NCI-H1930 (cell line): ENCODE results near the gene CUL1.

ENCODE experiments used
- DNase-seq, 2 experiments: peaks; one replicate each; lab custom pipeline; 2025; lab: John Stamatoyannopoulos, UW

The CUL1 gene

GRCh38 chr7:148761499-148762278, 63.0 kb downstream of the CUL1 start:
- DNase-seq: no peak

DNA sequence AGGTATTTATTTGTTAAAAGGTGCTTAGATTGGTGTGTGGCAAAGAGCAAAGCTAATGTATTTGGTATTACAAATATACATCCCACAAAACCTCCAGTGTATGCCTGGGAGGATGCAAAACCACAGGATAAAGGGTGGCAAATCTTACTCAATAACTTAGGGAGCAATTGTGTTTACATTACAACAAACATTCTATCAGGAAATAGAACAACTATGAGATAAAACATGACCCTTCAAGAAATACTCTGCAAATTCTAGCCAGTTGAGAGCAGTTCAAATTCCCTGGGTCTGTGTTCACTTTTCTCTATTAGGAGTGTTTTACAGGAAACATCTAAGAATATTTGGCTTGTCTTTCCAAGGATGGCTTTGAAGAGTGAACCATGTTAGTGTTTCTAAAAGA, 64.9 kb downstream of the CUL1 start:
- DNase-seq: no peak

DNA sequence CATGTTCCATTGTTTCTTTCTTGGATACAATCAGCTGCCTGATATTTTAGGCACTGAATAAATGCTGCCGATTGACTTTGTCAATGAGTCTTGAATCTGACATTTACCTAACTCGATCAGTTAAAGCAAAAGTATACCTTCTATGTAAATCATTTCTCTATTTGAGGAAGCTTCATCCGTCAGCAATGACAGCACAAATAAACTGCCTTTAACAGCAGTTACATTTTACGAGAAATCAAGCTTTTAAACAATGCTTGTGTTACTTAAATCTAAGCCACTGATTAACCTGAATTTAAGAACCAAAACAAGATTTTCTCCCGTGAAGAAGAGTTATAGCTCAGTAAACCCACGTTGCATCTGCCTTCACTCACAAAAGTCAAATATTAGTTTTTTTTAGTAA, 71.3 kb downstream of the CUL1 start:
- DNase-seq: no peak

DNA sequence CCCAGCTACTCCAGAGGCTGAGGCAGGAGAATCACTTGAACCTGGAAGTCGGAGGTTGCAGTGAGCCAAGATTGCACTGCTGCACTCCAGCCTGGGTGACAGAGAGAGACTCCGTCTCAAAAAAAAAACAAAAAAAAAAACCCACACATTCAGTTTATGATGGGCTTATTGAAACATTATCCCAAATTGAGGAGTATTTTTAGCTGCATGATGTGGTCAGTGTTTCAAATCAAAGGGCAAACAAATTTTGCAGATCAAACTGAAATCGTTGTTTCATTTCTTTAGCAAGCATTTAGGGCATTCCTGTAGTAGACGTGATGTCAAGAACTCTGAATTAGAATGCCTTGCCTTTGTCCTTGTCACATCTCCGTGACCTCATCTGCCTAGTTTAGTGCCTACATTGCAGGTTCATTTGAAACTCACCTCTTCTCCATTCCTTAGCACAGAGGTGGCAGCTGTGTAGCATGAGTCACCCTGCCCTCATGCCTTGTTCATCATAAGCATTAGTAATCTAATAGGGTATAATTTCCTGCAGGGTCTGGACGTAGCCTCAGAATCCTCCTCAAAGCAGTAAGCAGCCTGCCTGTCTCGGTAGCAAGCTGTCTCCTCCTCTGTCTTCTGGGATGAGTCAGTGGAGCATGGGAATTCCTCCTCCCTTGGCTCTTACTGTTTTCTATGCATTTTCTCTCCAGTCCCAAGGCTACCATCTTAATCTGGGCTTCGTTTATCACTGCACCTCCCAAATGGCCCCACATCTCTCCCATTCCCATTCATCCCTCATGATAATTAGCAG, 73.8 kb downstream of the CUL1 start:
- no peak for DNase-seq

DNA sequence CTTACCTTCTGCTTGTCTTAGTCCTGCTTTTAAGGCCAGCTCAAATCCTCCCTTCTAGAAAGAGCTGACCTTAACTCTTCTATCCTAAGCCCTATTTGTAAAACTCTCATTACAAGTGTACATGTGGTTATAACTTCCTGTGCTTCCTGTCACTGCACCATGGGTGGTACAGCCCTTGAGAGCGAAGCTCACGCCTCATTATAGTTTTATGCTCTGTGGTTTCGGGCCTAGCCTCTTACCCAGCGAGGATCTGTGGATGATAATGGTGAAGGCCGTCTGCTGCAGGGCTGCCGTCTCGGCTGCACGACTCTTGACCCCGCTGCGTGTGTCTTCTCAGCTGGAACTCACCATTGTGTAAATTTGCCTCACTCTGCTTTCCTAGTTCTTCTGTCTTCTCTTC, 74.6 kb downstream of the CUL1 start:
- DNase-seq: no peak

DNA sequence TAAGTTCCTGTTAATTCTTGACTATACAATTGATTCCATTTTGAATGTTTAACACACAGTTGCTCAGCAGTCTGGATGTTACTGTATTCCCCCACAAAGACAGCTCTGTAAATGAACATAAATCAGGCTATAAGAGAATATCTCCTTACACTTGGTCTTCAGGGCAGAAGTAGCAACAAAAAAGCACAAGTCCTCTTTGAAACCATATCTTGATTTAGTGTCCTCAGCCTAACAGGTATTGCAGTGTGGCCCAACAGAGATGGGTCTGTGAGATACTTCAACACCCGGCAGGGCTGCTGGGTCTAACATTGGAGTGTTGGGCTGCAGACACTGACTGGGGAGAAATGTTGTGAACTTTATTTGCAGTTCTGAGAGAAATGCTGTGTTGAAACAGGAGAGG, 75.8 kb downstream of the CUL1 start:
- DNase-seq: no peak

DNA sequence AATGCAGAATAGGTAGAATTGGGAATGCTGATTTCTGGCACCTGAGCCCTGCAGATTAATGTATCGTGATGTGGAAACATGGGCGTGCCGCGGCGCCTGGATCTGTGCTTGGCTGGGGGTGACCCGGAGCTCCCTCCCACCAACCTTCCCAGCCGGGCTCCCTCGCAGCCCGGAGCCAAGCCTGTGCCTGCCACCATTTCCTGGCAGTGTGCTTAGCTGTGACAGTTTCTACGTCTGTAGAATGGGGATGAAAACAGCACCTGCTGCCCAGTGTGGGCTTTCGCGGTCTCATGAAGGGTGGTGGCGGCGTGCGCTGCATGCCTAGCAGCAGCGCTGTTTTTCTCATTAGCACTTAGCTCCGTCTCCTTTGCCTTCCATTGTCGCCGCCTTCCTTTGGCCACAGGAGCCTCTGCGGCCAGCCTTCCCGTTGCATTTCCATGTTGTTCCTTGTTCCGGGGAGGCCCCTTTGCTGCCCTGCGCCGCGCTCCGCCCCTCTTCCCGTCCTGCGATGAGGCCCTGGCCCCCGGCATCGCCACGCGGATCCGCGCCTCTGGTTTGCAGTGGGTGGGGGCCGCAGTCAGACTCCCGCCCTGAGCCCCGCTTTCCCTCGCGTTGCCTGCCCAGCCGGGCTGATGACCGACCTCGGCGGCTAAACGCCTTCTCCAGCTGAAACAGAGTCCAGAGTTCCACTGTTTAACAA, 84.2 kb downstream of the CUL1 start:
- DNase-seq: no peak

GRCh38 chr7:148783801-148784527, 85.3 kb downstream of the CUL1 start:
- DNase-seq: no peak

DNA sequence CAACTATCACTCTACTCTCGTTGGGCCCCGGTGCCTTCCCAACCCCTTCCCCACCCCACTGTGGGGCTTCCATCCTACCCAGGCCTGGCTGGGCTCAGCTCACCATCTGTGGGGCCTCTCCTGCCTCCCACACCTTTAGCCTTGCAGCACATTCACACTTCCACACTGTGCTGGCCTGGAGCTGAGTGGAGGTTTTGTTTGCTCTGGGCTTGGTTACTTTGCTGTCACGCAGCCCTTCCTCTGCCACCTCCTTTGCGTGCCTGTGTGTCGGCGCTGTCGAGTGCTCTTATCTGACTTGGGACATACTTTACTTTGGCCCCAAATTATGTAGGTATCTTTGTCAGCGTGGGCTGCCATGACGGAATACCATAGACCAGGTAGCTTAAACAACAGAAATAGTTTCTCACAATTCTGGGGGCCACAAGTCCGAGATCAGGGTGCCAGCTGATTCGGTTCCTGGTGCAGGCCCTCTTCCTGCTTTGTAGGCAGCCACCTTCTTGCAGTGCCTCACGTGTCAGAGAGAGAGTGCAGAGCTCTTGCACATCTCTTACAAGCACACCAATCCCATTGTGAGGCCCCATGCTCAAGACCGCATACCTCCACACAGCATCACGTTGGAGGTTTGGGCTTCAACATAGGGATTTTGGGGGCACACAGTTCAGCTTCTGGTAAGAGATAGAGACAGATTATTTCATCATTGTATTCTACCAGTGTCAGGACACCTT, 89.0 kb downstream of the CUL1 start:
- no peak for DNase-seq

DNA sequence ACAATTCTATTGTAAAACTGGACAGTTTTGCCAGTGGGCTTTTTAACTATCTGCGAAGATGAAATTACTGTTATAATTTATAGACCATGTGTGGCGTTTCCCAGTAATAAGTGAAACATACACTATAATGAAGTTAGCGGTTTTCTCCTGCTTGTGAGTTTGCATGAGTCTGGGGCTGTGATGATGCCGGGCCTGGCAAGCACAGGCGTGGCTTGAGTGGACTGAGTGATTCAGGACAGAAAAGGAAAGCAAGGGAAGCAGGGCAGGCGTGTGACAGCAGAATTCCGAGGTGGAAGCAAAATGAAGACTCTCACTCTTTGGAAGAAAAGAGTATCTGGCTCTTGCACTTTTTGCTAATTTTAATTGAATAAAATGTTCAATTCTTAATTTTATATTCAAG, 90.5 kb downstream of the CUL1 start:
- DNase-seq: no peak

DNA sequence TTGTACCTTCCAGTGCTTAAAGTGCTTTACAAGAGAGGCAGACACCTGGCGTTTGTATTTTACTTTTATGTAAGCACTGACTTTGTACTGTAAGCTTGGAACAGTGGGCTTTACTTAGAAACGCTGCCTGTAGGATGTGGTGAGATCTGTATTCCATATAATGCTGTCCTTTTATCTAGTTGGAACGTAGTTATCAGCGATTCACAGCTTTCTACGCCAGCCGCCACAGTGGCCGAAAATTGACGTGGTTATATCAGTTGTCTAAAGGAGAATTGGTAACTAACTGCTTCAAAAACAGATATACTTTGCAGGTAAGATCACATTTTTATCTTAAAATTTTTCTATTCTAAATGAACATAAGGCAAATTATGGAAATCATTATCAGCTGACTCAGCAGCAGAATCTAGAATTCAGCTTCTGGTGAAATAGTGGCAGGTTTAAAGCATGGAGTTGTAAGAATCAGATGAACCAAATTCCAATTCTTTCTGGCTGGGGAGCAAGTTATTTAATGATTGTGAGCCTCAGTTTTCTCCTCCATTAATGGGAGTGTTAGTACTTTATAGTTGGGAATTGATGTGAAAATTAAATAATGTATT, 91.5 kb downstream of the CUL1 start:
- no peak for DNase-seq

- no peak for DNase-seq
These were observed 92.1 kb downstream of the CUL1 start for GRCh38 chr7:148790850-148791249.

DNA sequence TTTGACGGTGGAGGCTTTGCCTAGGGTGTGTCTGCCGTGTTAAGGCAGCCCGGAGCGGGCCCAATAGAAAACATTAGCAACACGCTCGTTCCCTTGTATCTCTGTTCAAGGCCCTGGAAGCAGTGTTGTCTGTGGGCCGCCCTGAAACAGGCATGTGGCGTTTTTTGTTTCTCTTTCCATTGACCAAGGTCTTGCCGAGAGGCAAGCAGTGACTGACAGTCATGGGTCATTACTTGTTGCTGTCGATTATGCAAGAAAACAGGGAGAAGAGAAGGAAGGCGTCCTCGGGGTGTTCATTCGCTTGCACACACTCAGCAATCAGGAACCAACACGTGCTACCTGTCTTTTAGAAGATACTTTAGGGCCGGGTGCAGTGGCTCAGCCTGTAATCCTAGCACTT, 92.8 kb downstream of the CUL1 start:
- DNase-seq: no peak

DNA sequence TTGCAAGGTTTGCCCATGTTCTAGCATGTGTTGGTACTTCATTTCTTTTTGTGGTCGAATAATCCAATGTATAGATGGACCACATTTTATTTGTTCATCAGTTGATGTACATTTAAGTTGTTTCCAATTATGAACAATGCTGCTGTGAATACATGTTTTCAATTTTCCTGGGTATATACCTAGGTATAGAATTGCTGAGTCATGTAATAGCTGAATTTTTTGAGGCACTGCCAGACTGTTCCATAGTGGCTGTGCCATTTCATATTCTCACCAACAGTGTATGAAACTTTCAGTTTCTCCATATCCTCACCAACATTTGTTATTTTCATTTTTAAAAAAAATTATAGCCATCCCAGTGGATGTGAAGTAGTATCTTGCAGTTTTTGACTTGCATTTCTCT, 94.9 kb downstream of the CUL1 start:
- DNase-seq: no peak

DNA sequence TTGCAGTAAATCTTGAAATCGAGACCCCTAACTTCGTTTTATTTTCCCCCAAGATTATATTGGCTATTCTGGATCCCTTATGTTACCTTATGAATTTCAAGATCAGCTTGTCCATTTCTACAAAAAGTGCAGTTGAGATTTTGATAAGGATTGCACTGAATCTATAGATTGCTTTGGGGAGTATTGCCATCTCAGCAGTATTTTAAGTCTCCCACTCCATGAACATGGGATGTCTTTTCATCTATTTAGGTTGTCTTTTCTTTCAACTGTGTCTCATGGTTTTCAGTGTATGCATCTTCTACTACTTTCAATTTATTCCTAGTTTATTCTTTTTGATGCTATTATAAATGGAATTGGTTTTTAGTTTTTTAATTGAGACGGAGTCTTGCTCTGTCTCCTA, 95.8 kb downstream of the CUL1 start:
- DNase-seq: no peak

DNA sequence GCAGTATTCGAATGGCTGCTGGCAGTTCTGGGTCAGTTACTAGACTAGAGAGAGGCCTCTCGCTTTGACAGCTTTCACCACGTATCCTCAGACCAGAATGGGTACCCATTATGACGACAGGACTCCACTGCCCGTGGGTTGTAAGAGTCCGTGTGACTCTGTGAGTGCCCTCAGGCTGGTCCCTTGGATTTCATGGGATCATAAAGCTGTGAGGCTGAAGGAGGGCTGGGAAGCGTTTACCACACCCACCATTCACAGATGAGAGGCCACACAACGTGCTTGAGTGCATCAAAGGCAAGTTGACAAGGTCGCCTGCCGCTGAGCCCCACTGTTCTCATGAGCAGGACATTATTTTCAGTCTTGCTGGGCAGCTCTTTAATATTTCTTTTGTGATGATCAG, 98.1 kb downstream of the CUL1 start:
- DNase-seq: no peak

DNA sequence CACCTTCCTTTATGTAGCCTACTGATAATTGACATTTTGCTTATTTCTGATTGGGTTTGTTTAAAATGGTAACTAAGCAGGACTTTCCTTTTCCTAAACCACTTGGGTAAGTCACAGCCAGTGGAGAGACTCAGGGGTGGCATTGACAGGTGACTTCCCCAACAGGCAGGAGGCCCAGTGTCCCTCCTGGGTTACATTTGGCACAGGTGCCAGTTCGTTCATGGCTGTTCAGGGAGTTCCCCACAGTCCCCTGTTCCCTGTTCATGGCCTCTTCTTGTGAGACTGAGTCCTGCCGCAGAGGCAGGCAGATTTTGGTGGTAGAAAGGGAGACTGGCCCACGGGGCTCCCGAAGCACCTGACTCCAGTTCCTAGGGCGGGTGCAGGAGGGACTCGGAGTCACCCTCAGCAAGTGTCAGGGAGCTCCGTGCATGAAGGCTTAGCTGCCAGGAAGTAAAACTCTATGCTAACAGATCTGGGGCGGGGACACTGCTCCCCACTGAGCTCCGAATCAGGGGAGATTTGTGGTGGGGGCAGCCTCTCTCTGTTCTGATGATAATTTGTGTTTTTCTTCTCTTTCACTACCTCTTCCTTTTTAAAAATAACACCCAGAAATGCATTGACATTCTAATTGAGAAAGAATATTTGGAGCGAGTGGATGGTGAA, 101.3 kb downstream of the CUL1 start:
- no peak for DNase-seq

DNA sequence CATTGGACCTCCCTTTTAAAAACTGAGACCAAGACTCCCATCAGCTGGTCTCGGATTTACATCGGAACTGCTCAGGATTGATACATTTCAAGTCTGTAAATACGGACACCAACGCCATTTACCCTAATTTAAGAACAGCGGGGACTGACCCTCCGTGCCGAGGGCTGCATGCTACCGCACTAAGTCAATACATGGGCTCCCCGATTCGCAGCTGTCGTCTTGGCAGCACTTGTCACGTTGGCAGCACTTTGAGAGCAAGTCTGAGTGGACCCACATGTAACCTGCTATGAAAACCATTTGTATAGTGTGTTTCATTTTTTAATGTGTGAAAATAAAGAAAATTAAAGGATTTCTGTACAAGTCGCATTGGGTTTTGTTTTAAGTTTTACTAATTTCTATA, 102.0 kb downstream of the CUL1 start:
- DNase-seq: no peak

- DNase-seq: no peak
These were observed 103.4 kb downstream of the CUL1 start for GRCh38 chr7:148802101-148802493.

- DNase-seq: no peak
These were observed 104.4 kb downstream of the CUL1 start for GRCh38 chr7:148803094-148803493.
